Prostate gland (tissue), 2 donors: ENCODE measurements around the gene PKNOX2. TPM values are rescaled to one million over a fixed set of nuclear protein-coding genes. Genes with fewer than 3 reads are reported as not detected.

Source experiments
- DNase-seq: peaks from one replicate; pipeline ENCODE4 v3.0.0-alpha.2; 2019; ENCODE audit warnings: low spot score
- H3K27ac ChIP-seq, 2 donors: fragments of 200-600 bp; sonication (generic); 2 replicates each; pipeline ENCODE4 v1.5.1; 2017 to 2019
- H3K27me3 ChIP-seq: fragments of 200-600 bp; sonication (generic); replicated peaks from 2 replicates; pipeline ENCODE4 v1.5.1; 2019; ENCODE audit not compliant: insufficient read depth
- H3K36me3 ChIP-seq, 2 donors: fragments of 200-600 bp; sonication (generic); 1 replicate in 1 of 2; 2 replicates in 1 of 2; pipeline versions ENCODE4 v1.5.1 to v1.8.1; 2017 to 2019
- H3K4me1 ChIP-seq: fragments of 200-600 bp; sonication (generic); replicated peaks from 2 replicates; pipeline ENCODE4 v1.5.1; 2019
- H3K4me3 ChIP-seq, 2 donors: fragments of 200-600 bp; sonication (generic); 2 replicates each; pipeline ENCODE4 v1.5.1; 2017 to 2019
- H3K9me3 ChIP-seq: fragments of 200-600 bp; sonication (generic); 2 replicates; pipeline ENCODE4 v1.5.1; 2017
- CTCF ChIP-seq, 4 experiments: fragments of 200-600 bp in 2 of 4; fragments of 450-650 bp in 2 of 4; sonication (generic) in 2 of 4; IDR thresholded peaks; 1 replicate in 3 of 4; 2 replicates in 1 of 4; pipeline ENCODE4 v1.5.1; 2016 to 2019; ENCODE audit warnings: antibody characterized with exemption in 4 of 4, mild to moderate bottlenecking in 2 of 4, moderate library complexity in 2 of 4
- POLR2A ChIP-seq: fragments of 450-650 bp; IDR thresholded peaks from one replicate; pipeline ENCODE4 v1.6.1; 2016; ENCODE audit warnings: antibody characterized with exemption, mild to moderate bottlenecking
- POLR2AphosphoS5 ChIP-seq: sonication (generic); formaldehyde crosslinking; IDR thresholded peaks from one replicate; pipeline ENCODE4 v1.6.1; 2017; ENCODE audit warnings: antibody characterized with exemption
- WGBS: methylation state at CpG from one replicate; pipeline ENCODE4 v1.1.5; 2018; 5-methylcytosine and 5-hydroxymethylcytosine counted together
- intact Hi-C: fragments of 100-400 bp; cut with DNase I; formaldehyde crosslinking; loops from one replicate; pipeline ENCODE4 v1.14.2; 2022
- total RNA-seq, 2 donors: library from RNA; depleted of rRNA; stranded (reverse); fragments of >200 nt; gene quantifications; one replicate each; pipeline ENCODE4 v1.1.0, GENCODE V29; 2016

Gene PKNOX2
- total RNA-seq, 2 donors from 2014 or later, result 12.3 to 14.7 TPM

- Histone ChIP-seq H3K27ac (peak overlapping the region; percentile 21 to 46), H3K4me3 (no peak overlapping the region), H3K36me3 (no peaks in the 10 kb centered on the region), H3K9me3 (no peaks in the 10 kb centered on the region), H3K4me1 (peaks cover 5% of the 10 kb centered on the region), H3K27me3 (no peaks in the 10 kb centered on the region)
- no peak for DNase-seq
- TF ChIP-seq POLR2AphosphoS5 (no peak), POLR2A (no peak), CTCF (IDR thresholded peaks at IDR 0.05) (no peak)
- 80% methylated on average over 9 of the region's 9 CpGs for WGBS
- intact Hi-C loops, result loop anchor here (5.0 kb wide), 3 partner anchors 84 to 254 kb away; partner anchors contain the start of gene TMEM218
Observed at GRCh38 chr11:125346565-125347260, 182.2 kb downstream of the PKNOX2 start.

GRCh38 chr11:125347261-125347585, 182.7 kb downstream of the PKNOX2 start:
- Histone ChIP-seq H3K9me3 (no peaks in the 10 kb centered on the region), H3K27ac (peak overlapping the region in 1 of 2 donors; percentile 21), H3K4me3 (no peak overlapping the region), H3K4me1 (peaks cover 4% of the 10 kb centered on the region), H3K36me3 (no peaks in the 10 kb centered on the region), H3K27me3 (no peaks in the 10 kb centered on the region)
- intact Hi-C loops, result loop anchor here (5.0 kb wide), 3 partner anchors 85 to 255 kb away; partner anchors contain the start of gene TMEM218
- 60% methylated on average over 2 of the region's 2 CpGs for WGBS
- DNase-seq, result no peak
- TF ChIP-seq POLR2AphosphoS5 (no peak), POLR2A (no peak), CTCF (IDR thresholded peaks at IDR 0.05) (no peak)

GRCh38 chr11:125348141-125348651, 183.6 kb downstream of the PKNOX2 start:
- no peaks in the 10 kb centered on the region for H3K9me3 ChIP-seq

GRCh38 chr11:125348674-125349309, 184.2 kb downstream of the PKNOX2 start:
- Histone ChIP-seq H3K27me3 (no peaks in the 10 kb centered on the region), H3K36me3 (no peaks in the 10 kb centered on the region), H3K27ac (no peak overlapping the region), H3K4me1 (no peaks in the 10 kb centered on the region), H3K4me3 (no peak overlapping the region), H3K9me3 (no peaks in the 10 kb centered on the region)
- DNase-seq, result peak; percentile 32
- no peak for TF ChIP-seq POLR2A
- TF ChIP-seq CTCF (IDR thresholded peaks at IDR 0.05), result peak; percentile 57 to 81 (median 72)
- peak; percentile 13 for TF ChIP-seq POLR2AphosphoS5
- 28% methylated on average over 9 of the region's 9 CpGs for WGBS
- intact Hi-C loops, result loop anchor here (5.0 kb wide), 3 partner anchors 86 to 256 kb away; partner anchors contain the start of gene TMEM218

More at GRCh38 chr11:125348141-125348651, 183.6 kb downstream of the PKNOX2 start:
- no peak overlapping the region for H3K4me3 ChIP-seq
- no peaks in the 10 kb centered on the region for H3K27me3 ChIP-seq
- DNase-seq, result no peak
- no peaks in the 10 kb centered on the region for H3K4me1 ChIP-seq
- WGBS, result 79% methylated on average over 13 of the region's 13 CpGs
- no peak overlapping the region for H3K27ac ChIP-seq
- TF ChIP-seq POLR2AphosphoS5 (no peak), POLR2A (no peak)
- intact Hi-C loops, result loop anchor here (5.0 kb wide), 3 partner anchors 86 to 256 kb away; partner anchors contain the start of gene TMEM218
- no peaks in the 10 kb centered on the region for H3K36me3 ChIP-seq

- intact Hi-C loops, result no loop called here
- Histone ChIP-seq H3K9me3 (no peaks in the 10 kb centered on the region), H3K27me3 (no peaks in the 10 kb centered on the region), H3K27ac (no peak overlapping the region), H3K4me3 (no peak overlapping the region), H3K36me3 (no peaks in the 10 kb centered on the region), H3K4me1 (no peaks in the 10 kb centered on the region)
- TF ChIP-seq POLR2AphosphoS5 (no peak), CTCF (IDR thresholded peaks at IDR 0.05) (no peak), POLR2A (no peak)
- DNase-seq, result no peak
- WGBS, result 90% methylated on average over 21 of the region's 21 CpGs
Observed at GRCh38 chr11:125350206-125351032, 185.9 kb downstream of the PKNOX2 start.
